Islet precursor cell (in vitro differentiated cells): ENCODE measurements around the gene CMIP.
"Not testable (repeated sequence)": the region's sequence is repeated elsewhere in the genome, so short reads cannot be mapped to it uniquely, and the experiment has no call there.

Experiments used
- DNase-seq: peaks from one replicate; pipeline ENCODE4 v3.0.0-alpha.2; 2018

The CMIP gene

DNA sequence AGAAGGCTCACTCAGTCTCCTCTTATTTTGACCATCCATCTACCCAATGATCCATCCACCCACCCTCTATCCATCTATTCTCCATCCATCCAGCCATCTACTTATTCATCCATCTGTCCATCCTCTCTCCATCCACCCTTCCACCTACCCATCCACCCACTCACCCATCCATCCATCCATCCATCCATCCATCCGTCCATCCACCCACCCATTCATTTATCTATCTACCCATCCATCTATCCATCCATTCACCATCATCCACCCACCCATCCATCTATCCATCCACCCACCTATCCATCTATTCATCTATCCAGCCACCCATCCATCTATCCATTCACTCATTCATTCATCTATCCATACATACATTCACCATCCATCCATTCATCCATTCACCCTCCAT is 288.7 kb downstream of the CMIP start:
- DNase-seq, result no peak

DNA sequence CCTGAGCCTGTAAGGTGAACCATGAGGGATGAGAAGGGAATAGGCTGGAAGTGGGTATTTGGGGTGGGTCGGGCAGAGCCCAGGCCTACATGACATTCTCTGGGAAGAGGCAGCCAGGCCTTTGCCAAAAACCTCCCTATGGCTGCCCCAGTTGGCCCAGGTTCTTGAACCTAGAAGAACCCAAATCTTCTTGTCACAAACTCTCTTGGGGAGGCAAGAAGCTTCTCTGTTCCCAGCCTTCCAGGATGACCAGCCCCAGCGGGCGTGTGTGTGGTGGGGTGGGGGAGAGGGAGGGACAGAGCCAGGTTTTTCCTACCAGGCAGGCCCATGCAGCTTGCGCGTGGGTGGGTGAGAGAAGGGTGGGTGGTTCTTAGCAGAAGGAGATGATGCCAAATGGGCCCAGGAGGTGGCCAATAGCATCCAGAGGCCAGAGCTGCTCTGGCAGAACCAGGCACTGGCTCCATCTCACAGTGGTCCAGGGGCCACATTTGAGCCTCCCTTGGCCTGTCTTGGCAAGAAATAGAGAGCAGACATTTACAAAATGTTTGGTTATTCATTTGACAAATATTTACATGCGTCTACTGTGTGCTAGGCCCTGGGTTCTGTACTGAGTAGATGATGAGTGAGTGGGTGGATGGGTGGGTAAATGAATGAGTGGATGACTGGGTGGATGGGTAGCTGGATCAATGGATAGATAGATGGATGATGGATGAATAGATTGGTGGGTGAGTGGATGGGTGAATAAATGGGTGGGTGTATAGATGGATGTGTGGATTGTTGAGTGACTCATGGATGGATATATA is 290.2 kb downstream of the CMIP start:
- DNase-seq, result no peak

DNA sequence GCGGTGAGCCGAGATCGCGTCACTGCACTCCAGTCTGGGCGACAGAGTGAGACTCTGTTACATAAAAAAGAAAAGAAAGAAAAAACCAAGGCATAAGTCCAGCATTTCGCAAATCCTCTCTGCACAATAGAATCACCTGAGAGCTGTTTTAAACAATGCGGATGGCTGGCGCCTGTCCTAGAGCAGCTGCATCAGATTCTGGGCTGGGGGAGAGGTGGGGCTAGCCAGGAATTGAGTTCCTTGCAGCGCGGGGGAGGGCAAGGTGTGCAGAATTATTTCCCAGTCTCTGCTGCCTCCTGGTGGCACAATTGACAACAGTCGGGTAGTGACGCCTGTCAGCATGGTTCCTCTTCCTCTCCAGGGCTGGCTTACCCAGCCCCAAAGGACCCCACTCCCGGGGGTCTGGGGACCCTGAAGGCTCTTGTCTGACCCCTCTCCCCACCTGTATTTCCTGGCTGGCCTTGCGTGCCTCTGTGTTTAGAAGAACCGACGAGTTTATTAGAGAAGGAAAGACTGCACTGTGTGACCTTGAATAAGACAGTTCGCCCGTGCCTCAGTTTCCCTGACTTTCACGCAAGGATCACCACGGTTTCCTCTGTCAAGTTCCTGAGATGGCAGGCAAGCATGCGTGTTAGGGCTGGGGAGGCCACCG is 293.4 kb downstream of the CMIP start:
- peak; percentile 90 for DNase-seq

DNA sequence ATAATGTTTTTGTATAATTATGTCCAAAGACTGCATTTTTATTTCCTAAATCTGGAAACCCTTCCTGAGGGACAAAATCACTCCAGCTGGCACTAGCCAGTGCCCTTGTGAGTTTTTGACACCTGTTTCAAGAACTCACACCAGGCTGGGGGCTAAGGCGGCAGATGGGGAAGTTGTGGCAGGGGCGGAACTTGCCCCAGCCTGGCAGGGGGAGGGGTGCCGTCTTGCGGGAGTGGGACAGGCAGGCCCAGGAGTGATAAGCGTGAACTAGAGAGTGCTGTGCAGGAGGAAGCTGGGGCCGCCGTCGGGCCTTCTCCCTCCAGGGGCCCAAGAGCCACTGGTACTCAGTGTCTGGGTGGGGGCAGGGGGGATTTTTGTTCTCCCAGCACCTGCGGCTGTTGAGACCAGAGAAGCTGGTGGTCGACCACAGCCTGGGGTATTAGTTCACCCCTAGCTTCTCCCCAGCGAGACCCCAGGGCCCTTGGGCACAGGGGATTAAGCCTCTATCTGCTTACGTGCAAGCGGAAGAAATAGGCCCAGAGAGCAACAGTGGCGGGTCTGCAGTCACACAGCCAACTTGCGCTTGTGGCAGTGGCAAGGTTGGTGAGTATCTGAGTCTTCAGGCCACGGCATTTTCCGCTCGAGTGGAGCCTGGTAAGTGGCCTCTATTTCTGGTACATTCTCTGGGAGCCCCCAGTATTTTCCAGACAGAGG is 294.3 kb downstream of the CMIP start:
- DNase-seq, result no peak

DNA sequence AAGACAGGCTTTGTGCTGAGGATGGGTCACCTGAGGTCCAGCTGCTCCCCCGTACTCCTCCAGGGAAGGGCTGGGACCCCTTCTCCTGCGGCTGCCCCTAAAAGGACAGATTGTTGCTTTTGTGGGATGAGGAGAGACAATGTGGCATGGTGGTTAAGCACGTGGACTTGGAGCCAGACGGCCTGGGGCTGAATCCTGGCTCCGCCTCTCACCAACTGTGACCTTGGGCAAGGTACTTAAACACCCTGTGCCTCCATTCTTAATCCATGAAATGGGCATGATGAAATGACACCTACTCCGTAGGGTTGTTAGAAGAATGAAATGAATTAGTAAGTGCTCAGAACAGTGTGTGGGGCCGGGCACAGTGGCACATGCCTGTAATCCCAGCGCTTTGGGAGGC is 294.9 kb downstream of the CMIP start:
- DNase-seq, result no peak

DNA sequence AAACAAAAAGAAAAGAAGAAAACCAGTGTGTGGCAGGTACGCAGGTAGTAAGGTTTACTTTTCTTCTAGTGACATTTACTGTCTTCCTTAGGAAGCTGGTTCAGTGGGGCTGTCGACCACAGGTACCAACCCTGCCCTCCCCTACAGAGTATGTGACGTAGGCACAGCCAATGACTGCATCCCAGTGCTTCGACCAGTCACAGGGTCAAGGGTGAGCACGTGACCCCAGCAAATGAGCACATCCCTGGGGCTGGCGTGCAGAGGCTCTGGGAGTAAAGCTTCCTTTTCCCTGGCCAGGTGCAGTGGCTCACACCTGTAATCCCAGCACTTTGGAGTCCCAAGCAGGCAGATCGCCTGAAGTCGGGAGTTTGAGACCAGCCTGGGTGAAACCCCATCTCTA is 295.6 kb downstream of the CMIP start:
- peak; percentile 66 for DNase-seq

DNA sequence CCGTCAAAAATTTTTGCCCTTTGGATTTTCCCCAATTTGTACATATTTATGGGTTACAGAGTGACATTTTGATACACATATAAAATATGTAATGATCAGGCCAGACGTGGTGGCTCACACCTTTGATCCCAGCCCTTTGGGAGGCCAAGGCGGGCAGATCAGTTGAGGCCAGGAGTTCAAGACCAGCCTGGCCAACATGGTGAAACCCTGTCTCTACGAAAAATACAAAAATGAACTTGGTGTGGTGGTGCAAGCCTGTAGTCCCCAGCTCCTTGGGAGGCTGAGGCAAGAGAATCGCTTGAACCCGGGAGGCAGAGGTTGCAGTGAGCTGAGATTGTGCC is 296.8 kb downstream of the CMIP start:
- not testable (repeated sequence) for DNase-seq

DNA sequence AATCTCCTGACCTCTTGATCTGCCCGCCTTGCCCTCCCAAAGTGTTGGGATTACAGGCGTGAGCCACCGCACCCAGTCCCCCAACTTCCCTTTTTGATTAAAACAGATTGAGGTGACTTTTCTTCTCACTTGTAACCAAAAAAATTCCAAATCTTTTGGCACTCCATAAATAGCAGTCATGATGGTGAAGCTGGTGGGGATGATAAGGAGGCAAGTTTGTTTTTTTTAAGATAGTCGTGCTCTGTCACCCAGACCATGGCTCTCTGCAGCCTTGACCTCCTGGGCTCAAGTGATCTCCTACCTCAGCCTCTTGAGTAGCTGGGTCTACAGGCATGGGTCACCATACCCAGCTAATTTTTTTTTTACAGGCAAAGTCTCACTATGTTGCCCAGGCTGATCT is 299.8 kb downstream of the CMIP start:
- DNase-seq, result no peak

DNA sequence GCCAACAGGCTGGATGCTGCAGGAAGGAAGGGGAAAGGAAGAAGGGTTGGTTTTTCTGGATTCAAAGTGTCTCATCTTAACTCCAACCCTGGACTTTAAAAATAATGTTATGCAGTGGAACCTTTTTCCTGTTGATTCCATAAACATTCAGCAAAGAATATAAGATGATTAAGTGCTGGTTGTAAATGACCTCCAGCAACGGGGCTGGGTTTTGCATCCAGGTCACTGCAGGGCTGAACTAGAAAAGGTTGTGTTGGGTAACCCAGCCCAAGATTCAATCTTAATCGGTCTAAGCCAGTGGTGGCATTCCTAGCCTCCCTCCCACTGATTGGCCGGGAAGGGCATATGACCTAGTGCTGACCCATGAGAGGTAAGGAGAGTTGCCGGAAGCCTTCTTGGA is 300.3 kb downstream of the CMIP start:
- DNase-seq, result no peak

DNA sequence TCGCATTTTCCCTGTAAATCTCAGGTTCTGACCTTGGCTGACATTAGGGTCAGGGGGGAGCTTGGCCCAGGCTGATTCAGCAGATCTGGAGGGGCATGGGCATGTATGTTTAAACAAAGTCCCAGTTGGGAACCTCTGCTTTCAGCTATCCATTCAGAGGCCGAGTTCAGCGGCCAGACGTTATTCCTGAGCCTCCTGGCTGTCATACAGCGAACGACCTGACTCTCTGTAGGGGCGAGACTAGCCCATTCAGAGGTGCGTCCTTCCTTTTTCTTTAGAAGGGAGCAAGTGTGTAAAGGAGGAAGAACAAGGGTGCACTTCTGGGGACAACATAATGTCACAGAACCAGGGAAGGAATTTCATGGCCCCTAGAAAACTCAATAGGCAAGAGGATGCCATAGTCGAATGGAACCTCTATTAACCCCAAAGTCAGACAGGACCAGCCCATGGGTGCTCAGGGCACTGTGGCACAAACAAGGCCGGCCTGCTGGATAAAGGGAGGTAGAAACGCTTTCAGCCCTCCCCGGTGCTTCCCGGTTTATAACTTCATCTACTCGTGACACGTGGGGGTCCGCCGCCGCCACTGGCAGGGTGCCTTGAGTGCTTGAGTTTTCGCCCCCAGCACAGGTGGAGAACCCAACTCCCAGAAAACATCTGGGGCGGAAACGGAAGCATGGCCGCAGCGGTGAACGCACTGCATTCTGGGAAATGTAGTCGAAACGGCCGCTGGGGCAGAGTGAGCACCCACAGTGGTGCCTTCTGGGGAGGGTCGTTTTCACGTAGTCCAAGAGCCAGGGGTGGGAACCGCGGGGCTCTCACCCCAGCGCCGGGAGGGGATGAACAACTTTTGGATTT is 301.3 kb downstream of the CMIP start:
- DNase-seq, result peak; percentile 70

DNA sequence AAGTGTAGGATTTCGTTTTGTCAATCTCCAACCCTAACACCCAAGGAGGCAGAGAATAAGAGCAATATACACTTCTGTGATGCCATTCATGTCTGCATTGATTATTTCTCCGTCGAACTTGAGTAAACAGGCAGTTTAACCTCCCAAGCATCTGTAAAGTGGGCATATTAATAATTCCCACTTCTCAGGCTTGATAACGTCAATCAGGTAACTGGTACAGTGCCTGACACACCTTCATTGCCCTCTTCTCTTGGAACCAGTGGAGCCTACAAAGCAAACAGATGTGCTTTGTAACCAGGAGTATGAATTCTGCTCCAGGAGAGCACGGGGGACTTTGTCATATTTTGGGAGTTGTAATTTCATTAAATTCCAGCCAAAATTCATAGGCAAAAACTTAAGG is 302.0 kb downstream of the CMIP start:
- no peak for DNase-seq

DNA sequence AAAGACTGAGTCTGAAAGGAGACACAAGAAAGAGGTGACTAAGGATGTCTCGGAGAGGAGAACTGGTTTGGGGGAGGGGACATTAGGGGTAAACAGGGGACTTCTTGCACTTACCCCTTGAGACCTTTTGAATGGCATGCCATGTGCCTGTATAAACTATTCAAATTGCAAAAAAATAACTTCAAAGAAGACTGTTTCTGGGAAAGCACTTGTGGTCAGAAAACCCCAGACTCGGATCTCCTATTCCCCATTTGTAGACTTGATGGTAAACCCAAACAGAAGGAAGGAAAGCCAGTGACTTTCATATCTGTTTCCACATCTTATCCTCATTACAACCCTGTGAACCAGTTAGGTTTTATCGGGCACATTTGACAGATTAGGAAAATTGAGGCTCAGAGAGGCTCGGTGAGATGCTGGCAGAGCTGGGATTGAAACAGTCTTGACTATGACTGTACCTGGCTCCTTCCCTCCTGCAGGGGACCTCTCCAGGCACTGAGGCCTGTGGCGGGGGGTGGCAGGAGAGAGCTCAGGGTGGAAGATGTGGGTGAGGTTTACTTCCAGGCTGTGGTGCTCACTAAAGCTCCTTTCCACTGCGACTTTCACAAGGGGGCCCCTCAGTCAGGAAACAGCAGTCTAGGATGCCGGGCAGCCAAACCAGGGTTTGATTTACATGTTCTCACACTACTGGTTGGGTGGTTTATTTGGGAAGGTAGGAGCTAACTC is 304.0 kb downstream of the CMIP start:
- DNase-seq, result no peak

DNA sequence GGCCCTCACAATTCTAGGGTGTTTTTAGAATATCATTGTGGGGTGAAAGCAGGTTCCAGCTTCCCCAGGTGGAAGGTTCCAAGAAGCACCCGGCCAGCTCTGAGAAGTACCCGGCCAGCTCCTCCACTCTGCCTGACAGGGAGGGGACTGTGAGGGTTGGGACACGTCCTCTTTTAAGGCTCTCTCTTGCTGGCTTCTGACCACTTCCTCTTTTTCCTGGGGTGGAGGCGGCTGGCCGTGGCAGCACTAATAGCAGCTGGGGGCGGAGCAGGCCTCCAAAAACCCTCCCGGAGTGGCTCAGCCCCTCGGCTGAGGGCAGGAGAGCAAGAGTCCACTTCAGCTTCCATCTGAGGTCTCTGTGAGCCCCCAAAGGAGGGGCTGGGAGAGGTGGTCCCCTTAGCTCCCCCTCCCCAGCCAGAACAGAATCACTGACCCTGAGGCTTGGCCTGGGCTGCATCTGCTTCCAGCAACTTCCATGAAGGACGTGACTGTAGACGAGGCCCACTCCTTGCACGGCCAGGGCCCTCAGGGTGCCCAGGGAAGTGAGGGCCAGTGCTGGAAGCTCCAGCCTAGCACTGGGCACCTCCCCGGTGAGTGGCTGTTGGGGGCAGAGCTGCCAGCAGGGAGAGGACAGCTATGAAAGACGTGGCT is 307.7 kb downstream of the CMIP start:
- DNase-seq, result peak; percentile 67

DNA sequence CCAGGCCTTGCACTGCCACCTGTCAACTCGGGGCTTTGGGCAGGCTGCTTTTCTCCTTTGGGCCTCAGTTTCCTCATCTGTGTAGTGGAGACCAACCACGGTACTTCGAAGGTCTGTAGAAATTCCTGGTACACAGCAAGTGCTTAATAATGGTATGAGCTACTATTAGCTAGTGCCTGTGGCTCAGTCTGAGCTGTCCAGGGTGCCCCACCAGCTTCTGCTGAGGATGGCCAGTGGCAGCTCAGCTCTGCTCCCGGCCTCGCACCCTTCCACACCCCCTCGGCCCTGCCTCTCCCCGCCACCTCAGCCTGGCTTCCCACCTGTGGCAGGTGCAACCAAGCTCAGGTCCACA is 308.2 kb downstream of the CMIP start:
- DNase-seq, result no peak

DNA sequence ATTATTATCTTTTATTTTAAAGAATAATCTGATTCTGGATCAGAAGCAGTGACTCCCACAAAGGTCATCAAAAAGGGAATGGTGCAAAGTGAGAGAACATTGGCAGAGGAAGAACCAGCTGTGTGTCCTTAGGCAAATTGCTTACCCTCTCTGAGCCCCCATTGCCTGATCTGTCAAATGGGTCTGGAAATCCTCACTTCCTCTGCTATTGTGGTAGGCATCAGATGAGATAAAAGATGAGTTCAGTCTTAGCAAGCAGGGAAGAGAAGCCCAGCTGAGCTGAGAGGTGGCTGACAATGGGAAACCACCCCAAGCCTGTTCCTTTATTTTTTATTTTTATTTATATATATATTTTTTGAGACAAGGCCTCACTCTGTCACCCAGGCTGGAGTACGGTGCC is 310.2 kb downstream of the CMIP start:
- no peak for DNase-seq

DNA sequence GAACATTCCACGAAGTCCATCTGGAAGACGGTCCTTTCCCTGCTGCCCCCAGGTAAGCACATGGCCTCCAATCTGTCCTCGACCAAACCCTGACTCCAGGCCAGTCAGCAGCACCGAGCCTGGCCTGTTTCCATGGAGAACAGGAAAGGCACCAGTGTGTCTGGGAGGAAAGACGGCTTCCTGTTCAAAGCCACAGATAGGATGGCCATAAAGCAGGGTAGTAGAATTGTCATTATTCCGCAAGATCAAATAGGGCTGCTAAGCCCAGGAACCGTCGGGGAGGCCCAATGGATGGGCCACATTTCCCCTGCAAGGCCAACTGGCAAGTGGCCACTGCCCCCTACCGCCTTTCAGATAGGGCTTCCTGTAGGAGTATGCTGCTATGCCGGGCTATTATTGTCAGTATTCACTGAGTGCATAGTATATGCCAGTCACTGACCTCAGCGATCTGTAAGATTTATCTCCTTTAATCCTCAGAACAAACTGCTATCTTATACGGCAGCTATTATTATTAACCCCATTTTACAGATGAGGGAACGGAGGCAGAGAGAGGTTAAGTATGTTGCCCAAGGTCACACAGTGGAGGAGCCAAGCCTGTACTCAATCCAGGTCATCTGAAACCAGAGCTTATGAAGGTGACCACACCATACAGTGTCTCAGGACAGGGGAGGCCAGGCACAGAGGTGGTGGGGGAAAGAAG is 311.5 kb downstream of the CMIP start:
- DNase-seq, result peak; percentile 62

DNA sequence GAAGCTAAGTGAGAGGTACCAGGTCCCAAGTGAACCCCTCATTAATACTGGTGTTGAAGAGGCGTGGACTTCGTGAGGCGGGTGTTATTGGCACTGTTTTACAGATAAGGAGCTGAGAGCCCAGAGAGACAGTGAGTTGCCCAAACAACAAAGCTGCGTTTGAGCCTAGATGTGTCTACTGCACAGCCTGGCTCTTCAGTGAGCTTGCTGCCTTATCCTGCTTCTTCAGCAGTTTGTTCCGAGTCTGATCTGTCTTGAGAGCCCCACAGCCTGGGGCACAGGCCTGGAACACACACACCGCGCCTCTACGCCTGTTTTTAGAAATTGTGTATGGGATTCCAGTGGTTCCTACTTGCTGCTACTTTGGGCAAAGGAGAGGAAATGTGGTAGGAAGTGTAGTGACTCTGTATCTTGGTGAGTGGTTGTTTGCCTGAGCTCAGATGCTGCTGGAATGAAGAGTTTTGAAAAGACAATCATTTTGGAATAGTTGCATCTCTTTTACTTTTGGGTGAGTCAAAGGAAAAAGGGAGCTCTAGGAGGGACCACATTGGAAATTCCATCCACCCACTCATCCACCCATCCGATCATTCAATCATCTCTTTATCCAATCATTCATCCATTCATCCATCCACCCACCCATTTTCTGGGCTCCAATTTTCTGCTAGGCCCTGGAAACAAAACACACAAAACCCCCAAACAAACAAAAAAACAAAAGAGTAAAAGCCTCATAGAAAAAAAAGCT is 312.2 kb downstream of the CMIP start:
- no peak for DNase-seq

DNA sequence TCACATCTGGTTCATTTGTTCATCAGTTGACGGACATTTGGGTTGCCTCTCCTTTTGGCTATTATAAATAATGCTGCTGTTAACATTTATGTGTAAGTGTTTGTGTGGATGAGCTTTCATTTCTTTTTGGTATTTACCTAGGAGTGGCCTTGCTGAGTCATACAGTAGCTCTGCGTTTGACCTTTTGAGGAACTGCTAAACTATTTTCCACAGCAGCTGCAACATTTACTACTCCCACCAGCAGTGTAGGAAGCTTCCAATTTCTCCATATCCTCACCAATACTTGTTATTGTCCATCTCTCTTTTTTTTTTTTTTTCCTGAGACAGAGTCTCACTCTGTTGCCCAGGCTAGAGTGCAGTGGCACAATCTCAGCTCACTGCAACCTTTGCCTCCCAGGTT is 313.8 kb downstream of the CMIP start:
- DNase-seq, result no peak
